Fibroblast of skin of back (primary cell): ENCODE data around the gene TTYH2.
"Not testable (repeated sequence)": the region's sequence is repeated elsewhere in the genome, so short reads cannot be mapped to it uniquely, and the experiment has no call there.

ENCODE experiments used
- DNase-seq: peaks from one replicate; pipeline ENCODE4 v3.0.0-alpha.2; 2013

Gene TTYH2

GRCh38 chr17:74237321-74237720 is 23.9 kb downstream of the TTYH2 start:
- no peak for DNase-seq

- DNase-seq: no peak
Observed at GRCh38 chr17:74239172-74239571, 25.8 kb downstream of the TTYH2 start.

GRCh38 chr17:74240618-74241205 is 27.3 kb downstream of the TTYH2 start:
- peak; percentile 43 for DNase-seq

- no peak for DNase-seq
Observed at GRCh38 chr17:74241431-74241830, 28.1 kb downstream of the TTYH2 start.

GRCh38 chr17:74241847-74242246 is 28.5 kb downstream of the TTYH2 start:
- no peak for DNase-seq

DNA sequence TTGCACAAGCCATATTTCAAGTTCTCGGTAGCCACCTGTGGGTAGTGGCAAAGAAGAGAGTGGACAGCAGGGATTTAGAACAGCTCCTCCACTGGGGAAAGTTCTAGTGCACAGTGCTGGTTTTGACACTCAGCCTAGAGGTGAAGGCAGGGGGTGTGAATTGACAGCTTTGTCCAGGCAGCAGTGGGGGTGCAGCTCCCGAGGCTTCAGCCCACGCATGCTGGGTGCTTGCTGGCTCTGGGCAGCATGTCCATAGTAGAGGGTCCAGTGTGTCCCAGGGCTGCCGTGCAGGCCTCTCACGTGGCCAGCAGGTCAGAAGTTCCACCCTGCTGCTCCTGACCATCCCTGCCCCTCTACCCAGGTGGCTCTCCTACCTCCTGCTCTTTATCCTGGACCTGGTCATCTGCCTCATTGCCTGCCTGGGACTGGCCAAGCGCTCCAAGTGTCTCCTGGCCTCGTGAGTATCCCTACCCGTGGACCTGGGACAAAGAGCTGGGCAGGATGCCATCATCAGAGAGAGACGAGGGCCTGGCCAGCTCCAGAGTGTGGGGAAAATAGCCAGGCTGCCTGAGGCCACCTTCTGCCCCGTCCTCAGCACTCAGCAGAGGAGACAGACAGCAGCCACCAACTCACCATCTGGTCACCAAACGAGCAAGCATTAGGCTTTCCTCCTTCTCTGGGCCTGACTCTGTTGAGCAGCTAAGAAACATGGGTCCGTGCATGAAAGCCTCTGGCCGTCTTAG is 29.8 kb downstream of the TTYH2 start:
- DNase-seq: no peak

DNA sequence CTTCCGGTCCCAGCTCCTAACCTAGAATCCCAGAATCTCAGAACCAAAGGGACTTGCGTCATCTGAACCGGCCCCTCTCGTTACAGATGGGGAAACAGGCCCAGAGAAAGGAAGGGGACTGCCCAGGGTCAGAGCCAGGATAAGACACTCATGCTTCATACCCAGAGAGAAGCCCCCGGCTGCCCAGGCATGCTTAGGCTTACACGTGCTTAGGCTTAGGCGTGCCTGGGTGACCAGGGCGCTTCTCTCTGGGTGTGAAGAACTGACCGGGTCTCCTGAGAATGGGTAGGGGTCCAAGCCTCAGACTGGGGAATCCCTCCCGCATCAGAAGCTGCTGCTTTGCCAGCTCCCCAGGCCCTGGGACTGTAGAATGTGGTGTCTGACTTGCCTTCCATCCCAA is 30.8 kb downstream of the TTYH2 start:
- no peak for DNase-seq

DNA sequence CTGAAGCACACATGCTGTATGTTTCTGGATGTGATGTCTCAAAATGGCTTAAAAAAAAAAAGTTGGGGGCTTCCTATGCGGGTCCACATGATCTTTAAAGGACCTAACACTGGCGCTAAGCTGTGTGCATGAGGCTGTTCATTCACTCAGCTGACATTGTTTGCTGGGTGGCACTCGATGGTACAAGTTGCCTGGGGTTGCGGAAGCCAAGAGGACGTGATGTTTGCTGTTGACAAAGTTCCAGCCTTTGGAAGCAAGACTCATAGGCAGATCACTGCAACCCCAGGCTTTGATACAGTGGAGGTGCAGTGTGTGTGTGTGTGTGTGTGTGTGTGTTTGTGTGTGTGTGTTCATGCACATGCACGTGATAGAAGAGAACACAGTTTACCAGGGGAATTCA is 31.2 kb downstream of the TTYH2 start:
- DNase-seq: no peak

DNA sequence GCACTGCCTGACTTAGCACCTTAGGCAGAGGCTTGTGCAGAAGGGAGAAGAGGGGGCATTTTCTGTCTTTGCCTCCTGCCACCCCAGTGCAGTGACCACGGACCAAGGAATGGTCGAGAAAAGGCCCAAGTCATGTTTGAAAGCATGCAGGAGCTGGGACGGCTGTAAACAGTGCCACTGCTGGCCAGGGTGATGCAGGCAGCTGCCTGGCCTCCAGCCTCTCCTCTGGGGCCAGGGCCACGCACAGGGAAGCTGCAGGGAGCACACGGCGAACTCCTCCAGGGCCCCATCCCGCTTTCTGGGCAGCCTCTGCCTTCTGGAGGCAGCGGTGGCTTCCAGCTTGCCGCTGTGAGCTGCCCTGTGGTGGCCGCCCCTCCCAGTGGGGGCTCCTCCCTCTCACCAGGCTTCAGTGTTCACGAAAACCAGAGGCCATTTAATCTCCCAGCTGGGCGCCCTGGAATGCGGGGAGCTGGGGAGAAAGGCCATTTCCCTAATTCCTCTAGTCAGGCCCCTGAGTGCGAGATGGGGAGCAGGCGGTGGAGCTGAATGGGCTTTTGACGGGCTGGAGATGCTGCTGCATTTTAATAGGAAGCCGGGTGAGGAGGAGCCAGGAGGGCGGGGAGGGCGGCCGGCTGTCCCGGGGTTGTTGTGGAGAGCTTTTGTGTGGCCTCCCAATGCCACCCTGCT is 31.9 kb downstream of the TTYH2 start:
- no peak for DNase-seq

- no peak for DNase-seq
Observed at GRCh38 chr17:74245871-74246270, 32.5 kb downstream of the TTYH2 start.

- no peak for DNase-seq
Observed at GRCh38 chr17:74249590-74250270, 36.4 kb downstream of the TTYH2 start.

DNA sequence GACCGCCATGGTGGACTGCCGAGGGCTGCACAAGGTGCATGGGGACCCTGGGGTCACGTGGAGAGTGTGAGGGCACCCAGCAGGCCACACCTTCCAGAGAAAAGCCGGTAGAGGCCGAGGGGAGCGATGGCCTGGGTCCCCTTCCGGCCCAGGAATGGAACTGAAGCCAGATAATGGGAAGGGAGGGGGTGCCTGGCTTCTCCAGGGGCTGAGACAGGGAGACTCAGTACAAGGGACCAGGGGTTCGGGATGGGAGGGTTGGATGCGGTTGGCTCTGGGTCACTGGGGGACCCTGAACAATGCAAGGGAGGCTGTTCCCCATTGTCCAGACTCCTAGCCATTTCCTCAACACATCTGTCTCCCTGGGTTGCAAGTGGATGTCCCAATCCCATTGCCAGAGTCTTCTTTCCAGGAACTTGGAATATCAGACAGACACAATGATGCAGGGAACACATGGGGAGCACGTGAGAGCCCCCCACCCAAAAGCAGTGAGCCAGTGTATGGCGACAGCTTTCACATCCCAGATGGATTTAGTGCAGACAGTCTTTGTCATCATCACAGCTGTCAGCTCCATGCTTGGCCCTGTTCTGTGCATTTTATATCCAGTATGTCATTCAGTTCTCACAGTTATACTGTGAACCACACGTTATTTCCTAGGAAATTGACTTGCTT is 37.1 kb downstream of the TTYH2 start:
- no peak for DNase-seq

DNA sequence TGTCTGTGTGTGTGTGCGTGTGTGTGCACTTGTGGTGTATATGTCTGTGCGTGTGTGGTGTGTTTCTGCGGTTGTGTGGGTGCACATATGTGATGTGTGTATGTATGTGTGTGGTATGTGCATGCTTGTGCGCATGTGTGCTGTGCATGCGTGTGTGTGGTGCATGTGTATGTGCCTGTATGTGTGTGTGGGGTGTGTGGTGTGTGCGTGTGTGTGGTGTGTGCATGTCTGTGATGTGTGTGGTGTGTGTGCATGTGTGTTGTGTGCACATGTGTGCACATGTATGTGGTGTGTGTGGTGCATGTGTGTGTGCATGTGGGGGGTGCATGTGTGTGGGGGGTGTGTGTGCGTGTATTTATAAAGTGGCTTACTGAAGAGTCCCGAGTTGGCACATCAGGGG is 37.7 kb downstream of the TTYH2 start:
- no peak for DNase-seq

GRCh38 chr17:74251569-74251968 is 38.2 kb downstream of the TTYH2 start:
- DNase-seq: no peak

DNA sequence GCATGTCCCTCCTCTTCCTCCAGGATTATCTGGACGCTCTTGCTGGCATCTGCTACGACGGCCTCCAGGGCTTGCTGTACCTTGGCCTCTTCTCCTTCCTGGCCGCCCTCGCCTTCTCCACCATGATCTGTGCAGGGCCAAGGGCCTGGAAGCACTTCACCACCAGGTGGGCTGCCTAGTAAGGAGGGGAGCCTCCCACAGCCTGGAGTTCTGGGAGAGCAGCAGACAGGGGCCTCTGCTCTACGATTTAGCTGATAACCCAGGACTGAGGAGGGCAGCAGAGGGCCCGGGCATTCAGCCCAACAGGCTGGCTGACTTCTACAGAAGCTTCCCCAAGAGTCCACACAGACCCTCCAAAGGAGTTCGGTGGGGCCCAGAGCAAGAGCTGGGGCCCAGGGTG is 38.8 kb downstream of the TTYH2 start:
- DNase-seq: no peak

DNA sequence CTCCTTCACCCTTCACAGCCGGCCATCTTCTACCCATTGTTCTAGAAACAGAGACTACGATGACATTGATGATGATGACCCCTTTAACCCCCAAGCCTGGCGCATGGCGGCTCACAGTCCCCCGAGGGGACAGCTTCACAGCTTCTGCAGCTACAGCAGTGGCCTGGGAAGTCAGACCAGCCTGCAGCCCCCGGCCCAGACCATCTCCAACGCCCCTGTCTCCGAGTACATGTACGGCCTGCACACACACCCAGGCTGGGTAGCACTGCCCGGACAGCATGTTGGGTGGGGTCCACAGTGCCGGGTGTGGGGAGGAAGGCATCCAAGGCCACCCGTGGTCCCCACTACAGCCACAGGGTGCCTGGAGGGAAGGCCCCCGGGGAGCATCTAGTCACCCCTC is 39.7 kb downstream of the TTYH2 start:
- DNase-seq: no peak

GRCh38 chr17:74257311-74257710 is 43.9 kb downstream of the TTYH2 start:
- DNase-seq: no peak

- no peak for DNase-seq
Observed at GRCh38 chr17:74259667-74260524, 46.5 kb downstream of the TTYH2 start.

DNA sequence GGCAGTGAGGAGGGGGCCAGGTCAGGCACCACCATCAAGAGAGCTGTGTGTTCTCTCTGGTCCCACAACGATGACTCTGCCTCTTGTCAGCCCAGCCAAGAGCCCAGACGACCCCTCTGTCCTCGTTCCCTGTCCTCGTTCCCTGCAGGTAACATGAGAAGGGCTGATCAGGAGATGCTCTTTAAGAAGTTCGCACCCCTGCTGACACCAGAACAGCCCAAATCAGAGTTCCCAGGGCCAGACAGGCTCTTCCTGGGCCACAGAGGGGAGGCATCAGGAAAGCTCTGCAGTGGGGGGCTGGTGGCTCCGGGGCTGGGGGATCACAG is 47.1 kb downstream of the TTYH2 start:
- DNase-seq: no peak

DNA sequence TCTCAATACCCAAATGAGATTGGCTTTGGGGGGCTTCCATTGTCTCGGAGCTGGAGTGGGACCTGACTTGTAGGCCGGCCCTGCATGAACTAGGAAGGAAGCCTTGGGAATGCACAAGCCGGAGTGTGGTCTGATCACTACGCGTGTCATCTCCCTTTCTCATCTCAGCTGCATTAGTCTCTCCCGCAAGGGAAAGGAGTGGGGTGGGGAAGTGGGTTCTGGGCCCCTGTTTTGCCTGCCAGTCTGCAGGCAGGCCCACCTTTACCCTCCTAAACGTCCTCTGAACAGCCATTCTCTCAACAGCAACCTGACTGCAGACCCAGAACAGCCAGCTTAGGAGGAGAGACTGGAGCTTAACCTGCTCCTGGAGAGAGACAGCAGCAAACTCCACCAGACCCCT is 49.2 kb downstream of the TTYH2 start:
- no peak for DNase-seq

- DNase-seq: not testable (repeated sequence)
Observed at GRCh38 chr17:74267054-74267453, 53.7 kb downstream of the TTYH2 start.

DNA sequence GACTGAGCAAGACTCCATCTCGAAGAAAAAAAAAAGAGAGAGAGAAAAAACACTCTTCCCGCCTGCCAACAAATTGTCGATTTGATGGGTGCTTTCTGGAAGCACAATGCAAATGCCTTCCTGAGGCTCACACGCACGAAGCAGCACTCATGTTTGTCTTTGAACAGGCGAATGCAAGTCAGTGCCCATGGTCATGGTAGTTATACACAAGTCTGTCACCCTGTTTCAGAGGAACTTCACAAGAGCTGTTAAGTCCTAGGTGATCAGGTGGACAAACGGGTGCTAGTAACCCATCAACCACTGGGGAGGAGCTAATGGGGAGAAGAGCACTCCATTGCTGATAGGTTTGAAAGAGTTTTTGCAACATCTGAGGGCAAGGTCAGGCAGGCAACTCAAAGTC is 54.2 kb downstream of the TTYH2 start:
- no peak for DNase-seq
